Stimulated activated CD8-positive, alpha-beta memory T cell treated with anti-CD3 and anti-CD28 coated beads, Interleukin-2, amount 100 ng/mL, for 48 hours (primary cell): Measurements from ENCODE around the gene MOB3B.

Experiments
- DNase-seq, 2 donors: peaks; one replicate each; pipeline ENCODE4 v3.0.0-alpha.2; 2020; ENCODE audit warnings: low read depth in 2 of 2

Gene MOB3B

GRCh38 chr9:27339661-27340284 is 189.8 kb downstream of the MOB3B start:
- no peak for DNase-seq

GRCh38 chr9:27338527-27338903 is 191.1 kb downstream of the MOB3B start:
- DNase-seq, result no peak

DNA sequence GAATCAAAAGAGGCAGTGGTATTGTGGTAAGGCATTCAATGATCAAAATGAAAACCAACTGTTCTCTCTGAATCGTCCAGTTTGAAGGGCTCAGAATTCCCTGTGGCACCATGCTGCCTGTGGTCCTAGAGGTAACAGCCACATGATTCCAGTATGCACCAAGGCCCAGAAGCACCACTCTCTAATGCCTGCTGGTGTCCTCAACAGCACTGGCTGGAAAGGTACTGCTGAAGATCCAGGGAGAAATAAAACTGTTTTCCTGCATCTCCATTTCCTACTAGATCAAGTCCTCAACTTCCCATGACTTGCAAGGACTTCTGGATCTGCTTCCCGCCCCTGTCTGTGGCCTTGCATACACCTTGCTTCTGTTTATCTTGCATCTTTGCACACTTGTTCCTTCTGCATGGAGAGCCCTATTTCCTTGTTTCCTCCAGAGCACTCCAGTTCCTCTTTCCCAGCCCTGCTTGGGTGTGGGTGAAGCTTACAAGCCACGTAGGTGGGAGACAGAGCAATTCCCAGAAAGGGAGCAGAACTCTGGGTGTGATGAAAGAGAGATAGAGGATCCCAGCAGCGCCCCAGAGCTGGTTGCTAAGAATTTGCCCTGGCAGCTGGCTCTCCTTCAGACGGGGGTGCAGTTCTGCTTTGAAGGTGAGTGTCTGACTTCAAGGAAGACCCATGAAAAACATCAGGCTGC is 191.6 kb downstream of the MOB3B start:
- no peak for DNase-seq

GRCh38 chr9:27337236-27337635 is 192.4 kb downstream of the MOB3B start:
- no peak for DNase-seq

DNA sequence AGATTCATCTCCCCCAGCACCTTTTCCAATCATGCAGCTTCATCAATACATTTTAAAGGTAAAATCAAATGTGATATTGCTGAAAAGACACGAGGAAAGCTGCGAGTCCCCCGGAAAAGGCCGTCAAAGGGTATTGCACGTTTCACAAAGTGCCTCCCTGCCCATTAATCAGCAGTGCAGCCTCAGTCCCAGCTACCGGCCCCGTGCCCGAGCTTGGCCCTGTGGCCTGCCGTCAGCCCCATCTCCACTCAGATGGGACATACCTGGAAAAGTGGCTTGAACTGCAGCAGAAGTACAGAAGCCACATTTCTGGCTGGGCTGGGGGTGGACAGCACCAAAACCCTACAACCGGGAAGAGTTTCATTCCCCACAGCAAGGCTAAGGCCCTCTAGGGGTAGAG is 192.8 kb downstream of the MOB3B start:
- DNase-seq, result no peak

DNA sequence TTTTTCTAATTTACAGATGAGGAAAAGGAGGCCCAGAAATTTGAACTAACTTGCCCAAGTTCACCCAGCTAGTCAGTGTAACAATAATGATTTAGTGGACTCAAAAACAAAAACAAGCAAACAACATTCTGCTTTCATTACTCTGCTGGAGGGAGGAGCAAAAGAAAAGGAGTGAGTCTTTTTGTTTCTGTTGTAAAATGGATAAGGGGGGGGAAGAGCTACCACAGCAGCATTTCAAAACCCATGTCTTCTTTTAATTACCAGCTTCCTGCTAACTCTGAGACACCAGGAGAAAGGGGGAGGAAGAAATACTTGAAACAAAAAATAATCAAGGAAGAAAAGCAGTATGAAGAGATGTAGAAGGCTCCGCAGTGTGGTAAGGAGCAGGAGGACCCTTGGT is 193.5 kb downstream of the MOB3B start:
- DNase-seq, result no peak

DNA sequence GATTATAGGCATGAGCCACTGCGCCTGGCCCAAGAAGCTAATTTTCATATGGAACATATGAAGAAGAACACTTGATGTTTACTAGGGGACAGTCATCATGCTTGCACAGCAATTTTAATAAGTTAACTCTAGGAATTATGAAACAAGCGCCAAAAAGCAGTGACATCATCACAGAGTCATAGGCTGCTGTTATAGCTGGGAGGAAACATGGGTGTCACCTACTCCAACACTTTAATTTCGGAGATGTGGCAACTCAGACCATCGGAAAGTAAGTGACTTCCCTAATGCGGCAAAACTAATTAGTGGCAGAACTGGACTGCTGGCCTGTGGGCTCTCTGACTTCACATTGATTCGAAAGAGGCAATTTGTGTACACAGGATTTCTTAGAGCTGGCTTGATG is 194.5 kb downstream of the MOB3B start:
- no peak for DNase-seq

DNA sequence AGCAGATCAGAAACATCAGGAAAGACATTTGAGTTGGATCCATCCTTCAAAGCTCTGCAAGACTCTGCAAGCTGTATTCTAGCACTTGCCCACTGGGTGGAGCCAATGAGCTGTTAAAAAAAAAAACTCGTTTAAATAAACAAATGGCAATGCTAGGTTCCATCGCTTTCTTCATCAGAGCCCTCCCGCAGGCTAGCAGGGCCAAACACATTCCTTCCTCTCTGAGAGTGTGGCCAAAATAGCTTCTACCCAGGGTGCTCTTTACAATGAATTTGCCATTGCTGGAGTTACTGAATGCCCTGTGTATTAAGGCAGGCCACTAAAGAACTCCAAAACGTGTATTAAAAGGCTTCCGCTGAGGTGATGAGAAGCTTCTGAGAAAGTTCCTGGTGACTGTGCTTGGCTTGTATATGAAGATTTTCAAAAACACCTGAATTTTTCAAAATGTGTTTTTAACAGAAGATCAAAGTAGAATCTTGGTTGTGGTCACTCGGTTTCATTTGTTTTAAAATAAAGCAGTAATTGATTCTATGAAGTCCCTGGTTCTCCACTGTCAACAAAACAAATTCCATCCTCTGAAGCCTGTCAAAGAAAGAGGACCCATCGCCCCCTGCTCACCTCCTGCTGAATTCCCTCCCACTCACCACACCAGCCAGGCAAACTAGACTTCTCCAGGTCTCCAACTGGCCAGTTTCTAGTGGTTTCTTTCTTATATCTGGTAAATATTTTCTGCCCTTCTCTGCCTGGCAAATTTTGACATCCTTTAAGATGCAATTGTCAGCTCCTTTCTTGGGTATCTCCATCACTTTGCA is 196.2 kb downstream of the MOB3B start:
- DNase-seq, result peak in 1 of 2 donors; percentile 1

DNA sequence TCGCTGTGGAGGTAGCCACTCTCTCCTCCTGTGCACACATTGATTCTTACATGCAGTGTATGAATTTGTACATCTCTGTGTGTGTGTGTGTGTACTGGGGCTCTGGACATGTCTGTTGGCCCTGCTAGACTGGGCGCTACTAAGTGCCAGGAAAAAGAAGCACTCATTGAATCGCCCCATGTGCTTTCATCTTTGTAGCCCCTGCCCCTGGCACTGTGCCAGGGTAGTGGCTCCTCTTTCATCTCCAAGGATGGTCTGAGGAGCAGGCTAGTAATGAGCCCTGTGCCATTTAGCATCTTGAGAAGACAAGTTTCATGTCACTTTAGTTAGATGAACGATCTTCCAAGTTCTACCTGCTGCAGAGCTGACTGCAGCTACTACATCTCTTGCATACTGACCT is 198.2 kb downstream of the MOB3B start:
- DNase-seq, result no peak

DNA sequence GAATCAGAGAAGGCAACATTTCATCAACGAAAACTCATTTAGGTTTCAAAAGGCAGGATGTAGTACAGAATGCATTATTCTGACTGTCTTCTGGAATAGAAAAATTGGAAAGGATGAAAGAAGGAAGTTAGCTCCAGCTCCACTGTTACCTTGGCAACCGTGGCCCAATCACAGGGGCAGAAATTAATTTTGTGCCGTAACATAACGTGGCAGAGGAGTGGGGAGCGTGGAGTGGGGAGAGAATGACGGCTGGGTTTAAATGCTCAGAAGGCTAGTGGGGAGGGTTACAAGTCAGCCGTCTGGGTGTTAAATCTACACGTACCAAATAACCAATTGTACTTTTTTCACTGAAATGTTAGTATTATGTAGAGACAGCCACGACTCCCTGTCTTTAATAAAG is 200.3 kb downstream of the MOB3B start:
- no peak for DNase-seq

DNA sequence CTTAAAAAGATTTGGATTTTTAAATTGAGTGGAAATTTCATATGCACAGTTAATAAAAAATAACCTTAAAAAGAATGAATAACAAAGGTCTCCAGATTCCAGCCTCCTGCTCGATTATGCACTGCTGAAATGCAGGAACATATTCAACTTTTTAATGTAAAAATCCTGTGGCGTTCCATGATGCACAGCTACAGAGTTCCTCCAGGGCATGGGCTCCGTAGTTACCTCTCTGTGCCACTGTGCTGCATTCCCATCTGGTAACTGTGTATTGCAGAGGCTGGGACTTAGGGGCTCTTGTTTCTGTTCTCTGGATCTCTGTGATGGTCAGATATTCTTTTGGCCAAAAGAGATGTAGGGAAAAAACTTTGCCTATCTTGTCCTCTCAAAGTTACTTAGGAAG is 201.1 kb downstream of the MOB3B start:
- DNase-seq, result no peak

- DNase-seq, result no peak
Measured at GRCh38 chr9:27311184-27311583, 218.4 kb downstream of the MOB3B start.

GRCh38 chr9:27310582-27310981 is 219.0 kb downstream of the MOB3B start:
- no peak for DNase-seq

DNA sequence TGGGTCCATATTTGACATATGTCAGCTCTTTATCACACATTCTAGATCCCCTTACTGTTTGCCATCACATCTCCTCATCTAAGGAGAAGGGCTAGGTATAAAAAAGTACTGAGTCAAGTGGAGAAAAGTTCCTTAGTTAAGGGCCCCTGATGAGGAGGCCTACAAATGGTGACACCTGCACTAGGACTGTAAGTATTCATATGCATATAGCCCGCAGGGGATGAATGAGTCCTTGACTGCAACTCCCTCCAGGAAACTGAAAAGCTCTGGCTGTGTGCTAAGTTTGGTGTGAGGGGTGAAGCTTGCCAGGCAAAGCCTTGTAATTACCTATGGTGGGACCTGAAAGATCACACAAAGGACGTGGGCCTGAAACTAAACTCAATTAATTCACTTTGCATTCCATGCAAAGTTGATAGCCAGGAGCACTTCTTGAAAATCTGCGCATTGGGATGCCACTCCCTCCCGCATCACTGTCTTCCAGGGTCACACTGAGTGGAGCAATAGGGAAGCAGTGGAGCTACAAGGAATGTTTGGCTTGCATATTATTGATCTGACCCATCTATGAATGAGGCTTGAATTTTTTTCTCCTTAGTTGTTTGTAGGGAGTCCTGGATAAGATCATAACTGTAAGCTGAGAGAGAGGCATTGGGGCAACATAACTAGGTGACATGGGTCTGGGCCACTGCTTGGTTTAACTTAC is 220.8 kb downstream of the MOB3B start:
- DNase-seq, result no peak

DNA sequence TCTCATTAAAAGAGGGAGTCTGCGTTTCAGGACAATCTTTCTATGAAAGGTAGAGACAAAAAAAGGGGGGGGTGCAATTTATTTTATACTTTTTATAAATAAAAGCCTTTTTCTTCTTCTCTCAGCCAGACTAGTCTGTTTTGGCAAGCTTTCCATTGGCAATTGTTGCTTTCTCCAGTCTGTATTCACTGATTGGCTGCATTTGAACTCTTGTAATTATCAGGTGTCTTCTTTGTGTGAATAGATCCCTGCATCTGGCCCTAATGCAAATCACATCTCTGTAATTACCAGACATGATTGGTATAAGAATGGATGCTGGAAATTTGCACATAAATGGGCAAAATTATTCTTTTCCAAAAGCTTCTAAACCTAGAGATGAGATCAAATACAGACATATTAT is 225.1 kb downstream of the MOB3B start:
- DNase-seq, result no peak

DNA sequence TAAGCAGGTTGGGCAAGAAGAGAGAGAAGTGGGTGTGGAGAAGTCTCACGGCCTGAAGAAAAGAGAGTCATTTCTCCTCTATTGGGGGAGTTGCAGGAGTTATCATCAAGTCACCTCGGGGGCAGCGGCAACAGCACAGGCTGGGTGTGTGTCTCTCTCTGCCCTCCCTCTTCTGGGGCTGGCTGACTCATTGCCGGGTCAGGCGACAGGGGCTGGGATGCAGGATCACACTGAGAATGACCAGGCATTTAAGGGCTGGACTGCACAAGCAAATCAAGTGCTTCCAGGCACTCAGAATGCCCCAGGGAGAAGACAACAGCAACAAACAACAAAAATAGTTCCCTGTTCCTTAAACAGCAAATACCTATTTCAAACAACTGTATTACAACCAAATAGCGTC is 226.4 kb downstream of the MOB3B start:
- no peak for DNase-seq

GRCh38 chr9:27297050-27297449 is 232.6 kb downstream of the MOB3B start, which contains the start of gene EQTN:
EQTN (minus strand) TSS chr9:27297150; CDS start chr9:27297055, 95 bp downstream.
- DNase-seq, result no peak

DNA sequence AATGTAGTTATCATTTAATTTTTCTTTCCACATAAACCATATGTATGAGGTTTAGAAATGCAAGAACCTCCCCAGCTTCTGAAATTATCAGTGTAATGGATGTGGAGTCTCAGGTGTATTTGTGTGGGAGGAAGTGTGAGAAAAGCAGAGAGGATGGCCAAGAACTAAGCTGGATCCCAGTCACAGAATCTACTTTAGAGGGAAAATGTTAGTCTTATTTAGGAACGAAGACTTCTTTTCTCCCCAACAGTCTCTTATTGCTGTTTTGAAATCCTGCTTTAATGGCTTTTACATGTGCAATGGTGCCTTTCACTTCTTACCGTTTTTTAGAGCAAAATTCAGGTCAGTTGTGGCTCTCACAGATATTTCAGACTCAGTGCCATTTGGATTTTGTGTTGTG is 235.6 kb downstream of the MOB3B start:
- no peak for DNase-seq

- DNase-seq, result no peak
Measured at GRCh38 chr9:27292659-27293405, 236.8 kb downstream of the MOB3B start.

DNA sequence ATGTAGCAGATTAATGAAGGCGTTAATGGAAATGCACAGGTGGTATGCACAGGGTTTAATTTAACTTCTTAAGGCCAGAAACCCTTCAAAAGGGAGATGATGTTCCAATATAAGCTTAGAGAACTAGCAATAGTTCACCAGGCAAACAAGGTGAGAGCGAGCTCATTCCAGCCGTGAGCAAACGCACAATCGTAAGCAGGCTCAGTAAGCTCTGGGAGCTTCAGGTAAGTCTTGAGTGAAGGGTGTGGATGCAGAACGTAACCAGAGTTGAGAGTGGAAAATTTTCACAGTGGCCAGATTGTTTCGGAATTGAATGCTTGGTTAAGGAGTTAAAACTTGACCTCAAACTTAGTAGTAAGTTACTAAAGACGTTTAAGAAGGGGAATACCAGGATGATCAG is 238.3 kb downstream of the MOB3B start:
- DNase-seq, result no peak

- DNase-seq, result no peak
Measured at GRCh38 chr9:27282269-27282668, 247.3 kb downstream of the MOB3B start.

DNA sequence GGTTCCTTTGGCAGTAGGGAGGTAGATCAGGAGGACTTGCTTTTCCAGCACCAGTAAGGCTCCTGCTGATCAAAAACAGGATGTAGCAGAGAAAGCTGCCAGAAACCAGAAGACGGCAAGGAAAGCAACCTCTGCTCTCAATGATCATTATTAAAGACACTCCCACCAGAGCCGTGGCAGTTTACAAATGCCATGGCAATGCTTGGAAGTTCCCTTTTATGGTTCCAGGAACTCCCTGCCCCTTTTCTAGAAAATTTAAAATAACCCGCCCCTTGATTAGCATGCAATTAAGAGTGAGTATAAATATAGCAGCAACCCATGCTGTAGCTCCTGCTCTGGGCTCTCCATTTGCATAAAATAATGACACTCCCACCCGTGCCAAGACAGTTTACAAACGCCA is 248.8 kb downstream of the MOB3B start:
- DNase-seq, result no peak
